HG02763 (cell line): ENCODE data around the gene FPR3.
"Not testable (repeated sequence)": the region's sequence is repeated elsewhere in the genome, so short reads cannot be mapped to it uniquely, and the experiment has no call there.

Experiments used
- ATAC-seq: cut with Tn5 transposase; IDR thresholded peaks from one replicate; pipeline ENCODE4 v1.9.1; 2021; ENCODE audit warnings: mild to moderate bottlenecking, moderate library complexity; ENCODE audit not compliant: unreplicated experiment

FPR3 gene, protein sequence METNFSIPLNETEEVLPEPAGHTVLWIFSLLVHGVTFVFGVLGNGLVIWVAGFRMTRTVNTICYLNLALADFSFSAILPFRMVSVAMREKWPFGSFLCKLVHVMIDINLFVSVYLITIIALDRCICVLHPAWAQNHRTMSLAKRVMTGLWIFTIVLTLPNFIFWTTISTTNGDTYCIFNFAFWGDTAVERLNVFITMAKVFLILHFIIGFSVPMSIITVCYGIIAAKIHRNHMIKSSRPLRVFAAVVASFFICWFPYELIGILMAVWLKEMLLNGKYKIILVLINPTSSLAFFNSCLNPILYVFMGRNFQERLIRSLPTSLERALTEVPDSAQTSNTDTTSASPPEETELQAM

DNA sequence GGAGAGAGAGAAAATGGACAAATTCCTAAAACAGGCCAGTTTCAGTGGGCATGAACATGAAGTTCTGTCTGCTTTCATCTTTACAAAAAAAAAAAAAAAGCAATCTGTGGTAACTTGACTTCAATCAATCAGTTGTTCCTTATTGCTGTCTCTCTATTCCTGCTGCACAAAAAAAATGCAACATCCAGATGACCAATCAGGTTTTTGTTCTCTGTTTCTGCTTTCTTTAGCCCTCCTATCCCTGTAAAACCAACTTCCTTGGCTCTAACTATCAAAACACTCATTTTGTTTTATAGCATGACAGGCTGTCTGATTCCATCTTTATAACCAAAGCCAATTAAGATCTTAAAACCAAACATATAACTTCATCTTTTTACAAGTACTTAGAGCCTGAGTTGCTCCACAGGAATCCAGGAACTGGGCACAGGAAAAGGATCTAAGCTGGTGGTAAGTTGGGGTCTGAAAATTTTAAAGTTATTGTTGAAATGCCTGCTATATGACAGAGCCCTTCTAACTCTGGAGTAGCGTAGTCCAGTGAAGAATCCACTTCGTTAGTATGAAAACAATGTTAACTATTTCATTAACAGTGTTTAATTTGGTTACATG, at the start of gene FPR3:
Gene FPR3, plus strand, starts transcription at position 273 of the 606 bp plus-strand sequence. CDS start 28,592 bp downstream, outside the sequence.
- no peak for ATAC-seq

DNA sequence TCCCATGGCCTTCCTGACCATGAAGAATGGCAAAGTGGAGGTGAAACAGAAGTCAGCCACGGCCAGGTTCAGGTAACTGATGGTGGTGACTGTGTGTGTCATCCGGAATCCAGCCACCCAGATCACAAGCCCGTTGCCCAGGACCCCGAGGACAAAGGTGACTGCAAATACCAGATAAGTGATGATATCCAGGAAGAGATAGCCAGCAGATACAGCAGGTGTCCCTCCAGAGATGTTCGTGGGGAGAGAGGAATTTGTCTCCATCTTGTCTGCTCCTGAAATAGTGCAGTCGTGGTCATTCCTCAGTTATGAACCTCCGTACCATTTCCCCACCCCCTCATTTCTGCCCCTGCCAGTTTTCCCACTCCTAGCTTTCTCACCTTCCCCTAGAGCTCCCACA, 48.2 kb upstream of the FPR3 start:
- ATAC-seq: no peak

DNA sequence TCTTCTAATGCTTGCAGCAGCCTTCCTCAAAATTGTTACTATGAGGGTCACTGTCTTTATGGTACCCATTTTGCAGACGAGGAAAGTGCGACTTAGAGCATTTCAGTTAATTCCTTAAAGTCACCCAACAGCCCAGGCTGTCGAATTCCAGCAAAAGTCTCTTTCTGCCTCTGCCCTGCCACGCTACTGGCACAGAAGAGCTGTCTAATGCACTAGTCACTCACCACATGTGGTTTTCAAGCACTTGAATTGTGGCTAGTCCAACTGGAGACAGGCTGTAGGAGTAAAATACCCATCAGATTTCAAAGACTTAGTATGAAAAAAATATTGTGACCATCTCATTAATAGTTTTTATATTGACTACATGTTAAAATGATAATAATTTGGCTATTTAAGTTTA, 45.0 kb upstream of the FPR3 start:
- no peak for ATAC-seq

DNA sequence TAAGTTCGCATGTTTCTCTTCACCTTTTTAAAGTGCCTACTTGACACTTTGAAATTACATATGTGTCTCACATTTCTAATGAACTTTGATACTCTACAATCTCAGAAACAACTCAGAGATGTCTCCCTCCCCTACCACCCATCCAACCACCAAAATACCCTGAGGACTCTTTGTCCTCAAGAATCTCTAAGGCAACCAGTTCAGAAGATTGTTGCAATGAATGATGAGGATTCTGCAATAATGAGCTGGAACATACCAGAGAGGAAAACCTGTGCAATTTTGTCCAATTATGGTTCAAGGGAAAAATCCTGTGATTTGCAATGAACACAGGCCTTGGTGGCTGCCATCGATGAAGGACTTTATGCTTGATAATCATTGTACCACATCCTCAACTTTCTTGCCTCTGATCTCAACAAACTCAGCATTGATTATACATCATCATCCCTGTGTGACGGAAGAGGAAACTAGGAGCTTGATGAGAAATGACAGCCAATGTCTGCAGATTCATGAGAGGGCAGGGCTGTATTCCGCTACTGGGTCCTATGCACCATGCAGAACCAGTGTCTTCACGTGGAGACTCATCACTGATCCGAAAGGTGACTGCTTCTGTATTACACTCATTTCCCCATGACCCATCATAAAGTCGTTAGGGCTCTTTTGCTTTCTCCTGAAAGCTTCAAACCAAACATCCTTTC, 44.4 kb upstream of the FPR3 start:
- no peak for ATAC-seq

DNA sequence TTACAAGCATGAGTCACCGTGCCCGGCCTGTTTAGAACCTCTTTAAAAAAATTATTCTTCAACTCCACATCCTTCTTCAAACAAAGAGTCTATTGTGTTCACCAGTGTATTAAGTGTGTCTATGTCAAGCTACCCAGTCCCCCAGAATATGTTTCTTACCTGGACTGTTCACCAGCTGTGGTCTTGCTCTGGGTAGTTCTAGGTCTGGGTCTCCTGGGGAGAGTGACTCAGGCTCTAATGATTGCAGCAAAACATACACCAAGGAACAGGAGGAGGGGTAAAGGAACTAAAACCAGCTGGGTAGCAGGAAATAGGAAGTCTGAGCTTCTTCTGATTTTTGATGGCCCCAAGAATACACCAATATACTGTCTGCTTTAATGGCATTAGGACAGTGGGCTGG, 43.3 kb upstream of the FPR3 start, which contains the start of gene FPR1:
Gene FPR1, minus strand, starts transcription at position 224 of the 400 bp plus-strand sequence. CDS start 4,884 bp downstream, outside the sequence.
- no peak for ATAC-seq

DNA sequence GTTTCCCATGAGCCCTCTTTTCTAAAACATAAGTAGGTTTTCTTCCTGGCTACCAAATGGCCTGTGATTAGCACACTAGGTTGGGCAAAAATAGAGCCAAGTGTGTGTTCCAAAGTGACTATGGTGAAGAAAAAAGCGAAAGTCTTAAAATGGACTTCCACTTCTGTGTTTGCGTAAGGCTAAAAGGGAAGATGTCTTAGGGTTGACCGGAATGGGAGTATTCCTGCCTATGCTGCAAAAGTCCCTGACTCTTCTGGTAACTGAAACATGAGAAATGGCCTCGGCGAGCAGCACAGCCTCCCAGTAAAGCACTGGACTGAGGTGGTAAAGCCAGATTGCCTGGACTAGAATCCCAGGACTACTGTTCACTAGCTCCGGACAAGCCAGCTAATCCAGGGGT, 40.8 kb upstream of the FPR3 start:
- no peak for ATAC-seq

DNA sequence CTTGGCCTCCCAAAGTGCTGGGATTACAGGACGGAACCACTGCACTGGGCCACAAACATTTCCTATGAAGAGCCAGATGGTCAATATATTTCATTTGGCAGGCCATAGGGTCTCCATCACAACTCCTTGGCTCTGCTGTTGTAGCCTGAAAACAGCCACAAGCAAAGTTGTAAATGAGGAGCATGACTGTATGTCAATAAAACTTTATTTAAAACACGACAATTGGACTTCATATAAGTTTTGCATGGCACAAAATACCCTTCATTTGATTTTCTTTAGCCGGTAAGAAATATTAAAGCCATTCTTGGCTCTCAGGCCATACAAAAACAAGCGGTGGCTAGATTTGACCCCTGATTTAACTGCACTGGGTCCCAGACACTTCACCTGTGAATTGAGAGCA, 40.2 kb upstream of the FPR3 start:
- no peak for ATAC-seq

DNA sequence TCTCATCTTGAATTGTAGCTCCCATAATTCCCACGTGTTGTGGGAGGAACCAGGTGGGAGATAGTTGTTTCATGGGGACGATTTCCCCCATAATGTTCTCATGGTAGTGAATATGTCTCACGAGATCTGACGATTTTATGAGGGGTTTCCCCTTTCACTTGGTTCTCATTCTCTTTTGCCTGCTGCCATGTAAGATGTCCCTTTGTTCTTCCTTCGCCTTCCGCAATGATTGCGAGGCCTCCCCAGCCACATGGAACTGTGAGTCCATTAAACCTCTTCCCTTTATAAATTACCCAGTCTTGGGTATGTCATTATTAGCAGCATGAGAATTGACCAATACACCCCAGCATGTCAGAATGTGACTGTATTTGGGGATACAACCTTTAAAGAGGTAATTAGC, 39.4 kb upstream of the FPR3 start:
- ATAC-seq: no peak

DNA sequence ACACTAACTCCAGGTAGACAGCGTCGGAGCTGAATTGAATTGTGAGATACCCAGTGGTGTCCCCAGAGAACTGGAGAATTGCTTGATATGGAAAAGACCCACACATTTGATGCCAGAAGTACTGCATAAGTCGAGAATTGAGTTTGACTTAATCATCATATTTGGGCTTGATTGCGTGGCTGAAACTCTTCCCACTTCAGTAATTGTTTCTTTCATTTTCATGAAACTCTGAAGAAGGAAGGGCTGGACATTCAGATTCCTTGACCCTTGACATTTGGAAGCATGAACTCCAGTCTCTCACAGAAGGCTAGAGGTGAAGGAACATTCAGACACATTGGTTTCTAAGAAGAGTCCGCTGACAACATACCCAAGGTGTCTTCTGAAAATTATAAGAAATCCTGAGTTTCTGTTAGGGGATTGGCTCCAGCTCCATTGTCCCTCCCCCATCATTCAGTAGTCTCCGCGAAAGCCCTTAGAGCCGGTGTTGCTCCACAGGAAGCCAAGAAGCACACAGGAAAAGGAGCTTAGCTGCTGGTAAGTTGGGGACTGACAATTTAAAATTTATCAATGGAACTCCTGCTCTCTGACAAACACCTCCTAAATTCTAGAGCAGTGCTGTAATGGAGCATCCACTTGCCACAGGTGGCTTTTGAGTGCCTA, 34.1 kb upstream of the FPR3 start, which contains the start of gene FPR2:
Gene FPR2, plus strand, starts transcription at position 484 of the 660 bp plus-strand sequence. CDS start 7,479 bp downstream, outside the sequence.
- no peak for ATAC-seq

DNA sequence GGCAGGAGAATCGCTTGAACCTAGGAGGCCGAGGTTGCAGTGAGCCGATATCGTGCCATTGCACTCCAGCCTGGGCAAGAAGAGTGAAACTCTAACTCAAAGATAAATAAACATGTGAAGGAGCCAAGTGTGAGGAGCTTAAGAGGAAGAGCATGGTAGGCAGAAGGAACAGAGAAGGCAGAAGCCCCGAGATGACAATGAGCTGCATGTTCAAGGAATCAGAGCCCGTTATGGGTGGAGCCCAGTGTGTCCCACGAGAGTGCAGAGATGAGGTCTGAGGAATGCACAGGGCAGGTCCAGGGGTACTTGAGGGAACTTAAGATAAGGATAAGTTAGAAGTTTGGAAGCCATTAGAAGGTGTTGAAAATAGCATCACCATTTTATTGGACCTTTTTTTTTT, 33.3 kb upstream of the FPR3 start:
- ATAC-seq: no peak

DNA sequence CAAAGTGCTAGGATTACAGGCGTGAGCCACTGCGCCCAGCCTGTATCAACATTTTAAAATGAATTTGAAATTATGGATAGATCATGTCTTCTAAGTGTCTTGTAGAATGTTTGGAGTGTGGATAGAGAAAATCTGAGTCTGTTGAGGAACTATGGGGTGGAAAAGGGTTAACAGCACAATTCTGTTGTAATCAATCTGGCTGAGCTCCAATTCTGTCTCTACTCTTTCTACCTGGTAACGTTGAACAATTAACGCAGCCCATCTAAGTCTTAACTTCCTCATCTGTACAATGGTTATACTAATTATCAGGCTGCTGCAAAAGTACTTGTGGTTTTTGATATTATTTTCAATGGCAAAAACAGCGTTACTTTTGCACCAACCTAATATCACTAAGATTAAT, 29.9 kb upstream of the FPR3 start:
- no peak for ATAC-seq

DNA sequence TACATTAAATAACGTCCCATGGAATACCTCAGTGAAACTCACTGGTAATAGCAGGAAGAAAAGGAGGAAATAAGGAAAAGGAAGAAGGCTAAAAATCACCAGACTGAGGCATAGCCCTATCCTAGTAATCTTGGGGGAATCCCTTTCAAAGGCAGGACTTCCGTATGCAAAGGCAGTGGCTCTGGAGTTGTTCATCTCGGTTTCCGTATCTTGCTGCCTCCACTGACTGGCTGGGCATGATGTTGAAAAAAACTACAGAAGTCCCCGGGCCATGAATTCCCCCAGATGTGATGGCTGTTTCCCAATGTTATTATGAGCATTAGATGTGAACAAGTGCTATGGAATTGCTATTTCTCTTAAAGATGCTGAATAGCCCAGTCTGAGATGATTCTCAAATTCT, 28.5 kb upstream of the FPR3 start:
- ATAC-seq: no peak

DNA sequence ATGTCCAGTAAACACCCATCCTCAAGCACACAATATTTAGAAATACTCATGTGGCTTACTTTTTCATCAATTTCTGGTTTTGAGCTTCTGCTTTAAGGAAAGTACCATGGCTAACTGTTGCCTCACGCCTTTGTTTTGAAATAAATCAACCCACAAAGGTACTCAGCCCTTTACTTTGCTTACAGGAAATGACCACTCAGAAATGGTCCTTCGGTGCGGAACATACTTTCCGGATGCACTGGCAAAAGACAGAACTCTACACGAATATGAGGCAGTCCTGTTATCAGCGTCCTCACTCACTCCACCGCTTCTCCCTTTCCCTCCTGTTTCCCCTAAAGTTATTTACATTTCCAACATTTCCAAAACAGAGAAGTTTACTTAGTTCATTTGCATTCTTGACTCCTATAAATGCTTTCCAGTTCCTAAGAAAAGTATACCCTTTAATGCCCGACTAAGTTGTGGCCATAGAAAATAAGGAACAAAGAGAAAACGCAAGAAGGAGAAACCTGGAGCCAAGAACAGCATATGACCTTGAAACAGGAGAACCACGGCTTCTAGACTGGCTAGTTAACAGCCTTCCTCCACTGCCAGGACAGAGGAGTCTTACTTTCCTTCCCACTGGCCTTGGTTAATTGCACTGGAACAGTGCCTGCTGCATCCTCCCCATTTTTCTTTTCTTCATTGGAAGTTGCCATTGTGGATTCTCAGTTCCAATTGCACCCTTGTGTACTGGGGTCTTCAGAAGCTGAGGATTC, 23.4 kb upstream of the FPR3 start:
- ATAC-seq: no peak

DNA sequence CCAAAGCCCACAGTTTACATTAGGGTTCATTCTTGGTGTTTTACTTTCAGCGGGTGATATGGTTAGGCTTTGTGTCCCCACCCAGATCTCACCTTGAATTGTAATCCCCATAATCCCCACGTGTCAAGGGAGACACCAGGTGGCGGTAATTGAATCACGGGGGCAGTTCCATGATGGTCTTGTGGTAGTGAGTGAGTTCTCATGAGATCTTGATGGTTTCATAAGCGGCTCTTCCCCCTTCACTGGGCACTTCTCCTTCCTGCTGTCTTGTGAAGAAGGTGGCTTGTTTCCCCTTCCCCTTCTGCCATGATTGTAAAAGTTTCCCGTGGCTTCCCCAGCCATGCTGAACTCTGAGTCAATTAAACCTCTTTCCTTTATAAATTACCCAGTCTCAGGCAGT, 22.0 kb upstream of the FPR3 start:
- ATAC-seq: no peak

DNA sequence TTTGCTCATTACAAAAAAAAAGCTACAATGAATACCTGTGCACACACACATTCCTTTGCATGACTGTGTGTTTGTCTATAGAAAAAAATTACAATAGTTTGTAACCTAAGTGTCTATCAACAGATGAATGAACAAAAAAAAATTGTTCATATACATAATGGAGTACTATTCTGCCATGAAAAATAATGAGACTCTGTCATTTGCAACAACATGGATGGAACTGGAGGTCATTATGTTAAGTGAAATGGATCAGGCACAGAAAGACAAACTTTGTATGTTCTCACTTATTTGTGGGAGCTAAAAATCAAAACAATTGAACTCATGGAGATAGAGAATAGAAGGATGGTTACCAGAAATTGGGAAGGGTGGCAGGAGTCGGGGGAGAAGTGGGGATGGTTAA, 18.4 kb upstream of the FPR3 start:
- not testable (repeated sequence) for ATAC-seq

DNA sequence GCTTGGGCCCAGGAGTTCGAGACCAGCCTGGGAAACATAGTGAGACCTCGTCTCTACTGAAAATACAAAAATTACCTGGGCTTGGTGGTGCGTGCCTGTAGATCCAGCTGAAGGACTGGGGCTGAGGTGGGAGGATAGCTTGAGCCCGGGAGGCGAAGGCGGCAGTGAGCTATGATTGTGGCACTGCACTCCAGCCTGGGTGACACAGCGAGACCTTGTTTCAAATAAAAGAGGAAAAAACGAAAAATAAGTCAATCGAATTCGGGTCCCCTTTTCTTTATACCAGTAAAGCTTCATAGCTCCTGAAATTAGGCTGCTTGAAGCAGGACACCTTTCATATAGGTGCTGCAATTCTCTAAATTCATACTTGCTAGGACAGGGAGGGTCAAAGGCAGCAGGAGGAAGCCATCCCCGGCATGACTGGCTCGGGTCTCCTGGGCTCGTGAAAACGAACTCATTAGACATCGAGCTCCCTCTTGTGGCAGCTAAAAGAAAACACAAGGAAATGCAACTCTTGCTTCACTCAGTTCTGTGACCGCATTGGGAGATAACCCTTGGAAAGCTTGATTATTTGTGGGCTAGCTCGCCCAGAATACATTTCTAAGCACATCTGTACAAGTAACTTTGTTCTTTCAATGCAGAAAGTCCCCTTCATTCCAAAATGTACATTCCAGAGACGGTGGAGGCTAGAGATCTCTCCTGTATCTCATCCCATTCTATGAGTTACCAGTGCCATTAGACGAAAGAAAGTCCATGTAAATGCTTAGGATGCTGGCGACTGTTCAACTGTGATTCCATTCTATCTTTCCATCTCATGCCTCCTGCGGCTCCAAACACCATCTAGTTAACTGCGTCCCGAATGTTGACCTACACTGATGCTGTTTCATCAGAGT, 17.1 kb upstream of the FPR3 start:
- ATAC-seq: no peak

DNA sequence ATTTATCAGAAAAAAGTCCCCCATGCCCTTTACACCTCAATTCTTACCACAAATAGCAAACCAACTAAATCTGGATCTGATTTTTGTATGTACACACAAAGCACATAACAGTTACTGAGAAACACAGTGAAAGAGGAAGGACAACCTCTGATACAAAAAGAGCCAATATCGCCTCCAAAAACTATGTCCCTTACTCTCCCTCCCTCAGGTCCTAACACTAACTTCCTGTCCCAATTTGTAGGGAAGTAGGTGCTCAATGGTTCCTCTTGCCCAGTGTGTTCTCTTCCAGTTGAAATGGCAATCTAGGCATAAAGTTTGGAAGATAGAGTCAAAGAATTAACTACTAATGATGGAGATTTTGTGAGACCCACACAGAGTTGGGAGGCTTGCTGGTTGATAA, 15.8 kb upstream of the FPR3 start:
- no peak for ATAC-seq

DNA sequence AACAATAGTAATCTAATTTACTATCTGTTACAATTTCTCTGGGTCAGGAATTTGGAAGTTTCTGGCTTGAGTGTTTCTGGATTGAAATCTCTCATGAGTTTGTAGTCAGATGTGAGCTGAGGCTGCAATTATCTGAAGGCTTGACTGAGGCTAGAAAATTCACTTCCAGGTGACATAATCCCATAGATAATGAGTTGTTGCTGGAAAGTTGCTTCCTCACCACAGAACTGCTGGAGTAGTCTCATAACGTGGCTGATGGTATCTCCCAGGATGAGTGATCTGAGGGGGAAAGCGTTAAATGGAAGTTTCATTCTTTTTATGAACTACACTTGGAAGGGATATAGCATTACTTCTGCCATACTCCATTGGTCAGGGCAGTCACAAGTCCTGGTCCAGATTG, 15.3 kb upstream of the FPR3 start:
- no peak for ATAC-seq

DNA sequence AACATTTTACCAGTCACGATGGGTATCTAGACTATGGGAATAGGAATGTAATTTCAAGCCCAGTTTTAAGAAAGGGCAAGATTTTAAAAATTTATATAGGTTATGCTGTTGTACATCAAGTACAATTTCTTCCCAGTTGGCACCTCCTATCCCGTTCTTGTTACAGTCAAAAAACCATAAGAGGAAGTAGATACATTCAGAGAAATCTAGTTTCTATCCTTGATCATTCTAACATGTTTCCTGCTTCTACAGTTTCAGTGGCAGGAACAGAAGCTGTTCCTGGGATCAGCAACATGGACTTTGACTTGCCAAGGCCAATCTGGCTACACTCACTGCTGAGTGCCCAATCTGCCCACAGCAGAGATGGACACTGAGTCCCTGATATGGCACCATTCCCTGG, 14.7 kb upstream of the FPR3 start:
- no peak for ATAC-seq

DNA sequence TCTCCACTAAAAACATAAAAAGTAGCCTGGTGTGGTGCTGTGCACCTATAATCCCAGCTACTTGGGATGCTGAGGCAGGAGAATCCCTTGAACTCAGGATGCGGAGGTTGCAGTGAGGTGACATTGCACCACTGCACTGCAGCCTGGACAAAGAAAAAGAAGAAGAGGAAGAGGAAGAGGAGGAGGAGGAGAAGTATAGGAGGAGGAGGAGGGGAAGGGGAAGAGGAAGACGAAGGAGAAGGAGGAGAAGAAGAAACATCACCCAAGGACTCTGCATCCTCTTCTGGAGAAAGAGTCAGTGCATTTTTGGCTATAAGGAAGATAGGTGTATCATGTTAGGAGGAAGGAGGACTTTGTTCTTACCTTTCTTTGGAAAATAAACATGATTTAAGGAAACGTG, 13.0 kb upstream of the FPR3 start:
- ATAC-seq: no peak
